ENCODE results near the gene CERKL. TPM values are rescaled to one million over a fixed set of nuclear protein-coding genes. Genes with fewer than 3 reads are reported as not detected.

The CERKL gene
- total and polyA plus RNA-seq, 2 donors from 2014 or later: 7.8 to 8.0 TPM

GRCh38 chr2:181576431-181576830 lies 80.5 kb downstream of the CERKL start:
- H3K36me3 ChIP-seq (ENCODE audit: control insufficient read depth in 2 of 3, insufficient read depth in 3 of 3, low read length in 3 of 3): no peaks in the 10 kb centered on the region
- peaks cover 0 to 8% (median 6%) of the 10 kb centered on the region in 3 donors for H3K4me1 ChIP-seq (ENCODE audit: control insufficient read depth in 2 of 3, insufficient read depth in 2 of 3, low read depth in 1 of 3, low read length in 3 of 3)
- intact Hi-C loops (cut with DNase I): no loop called here
- H3K27me3 ChIP-seq (ENCODE audit: control insufficient read depth, insufficient read depth, low read length): no peaks in the 10 kb centered on the region
- H3K4me3 ChIP-seq (ENCODE audit: low read length in 3 of 3): no peak overlapping the region
- FAIRE-seq (no peak), DNase-seq (no peak)
- no peak overlapping the region for H3K27ac ChIP-seq (ENCODE audit: low read depth in 2 of 2, low read length in 2 of 2)
- no peak overlapping the region for H3K9ac ChIP-seq (ENCODE audit: low read length in 3 of 3)
- TF ChIP-seq CTCF (IDR thresholded peaks at IDR 0.05; ENCODE audit: borderline replicate concordance, extremely low read depth, insufficient read depth): no peak
- H3K9me3 ChIP-seq (ENCODE audit: control insufficient read depth in 2 of 3, insufficient read depth in 1 of 3, low read length in 3 of 3): no peaks in the 10 kb centered on the region

GRCh38 chr2:181575650-181576025 lies 81.3 kb downstream of the CERKL start:
- no peak overlapping the region for H3K4me3 ChIP-seq (ENCODE audit: low read length in 3 of 3)
- H3K9ac ChIP-seq (ENCODE audit: low read length in 3 of 3): no peak overlapping the region
- FAIRE-seq (no peak), DNase-seq (no peak)
- peak overlapping the region in 1 of 2 donors; percentile 28 for H3K27ac ChIP-seq (ENCODE audit: low read depth in 2 of 2, low read length in 2 of 2)
- no peaks in the 10 kb centered on the region for H3K9me3 ChIP-seq (ENCODE audit: control insufficient read depth in 2 of 3, insufficient read depth in 1 of 3, low read length in 3 of 3)
- intact Hi-C loops (cut with DNase I): no loop called here
- peaks cover 0 to 8% (median 6%) of the 10 kb centered on the region in 3 donors for H3K4me1 ChIP-seq (ENCODE audit: control insufficient read depth in 2 of 3, insufficient read depth in 2 of 3, low read depth in 1 of 3, low read length in 3 of 3)
- no peaks in the 10 kb centered on the region for H3K27me3 ChIP-seq (ENCODE audit: control insufficient read depth, insufficient read depth, low read length)
- TF ChIP-seq CTCF (IDR thresholded peaks at IDR 0.05; ENCODE audit: borderline replicate concordance, extremely low read depth, insufficient read depth): no peak
- H3K36me3 ChIP-seq (ENCODE audit: control insufficient read depth in 2 of 3, insufficient read depth in 3 of 3, low read length in 3 of 3): no peaks in the 10 kb centered on the region

GRCh38 chr2:181575024-181575649 lies 81.8 kb downstream of the CERKL start:
- Histone ChIP-seq H3K36me3 (ENCODE audit: control insufficient read depth in 2 of 3, insufficient read depth in 3 of 3, low read length in 3 of 3) (no peaks in the 10 kb centered on the region), H3K27ac (ENCODE audit: low read depth in 2 of 2, low read length in 2 of 2) (peak overlapping the region in 1 of 2 donors; percentile 28), H3K9me3 (ENCODE audit: control insufficient read depth in 2 of 3, insufficient read depth in 1 of 3, low read length in 3 of 3) (no peaks in the 10 kb centered on the region), H3K27me3 (ENCODE audit: control insufficient read depth, insufficient read depth, low read length) (no peaks in the 10 kb centered on the region), H3K4me1 (ENCODE audit: control insufficient read depth in 2 of 3, insufficient read depth in 2 of 3, low read depth in 1 of 3, low read length in 3 of 3) (peaks cover 0 to 8% (median 6%) of the 10 kb centered on the region in 3 donors), H3K4me3 (ENCODE audit: low read length in 3 of 3) (peak overlapping the region in 1 of 3 donors; percentile 14), H3K9ac (ENCODE audit: low read length in 3 of 3) (no peak overlapping the region)
- FAIRE-seq (no peak), DNase-seq (peak in 1 of 5 donors; percentile 23)
- intact Hi-C loops (cut with DNase I): no loop called here
- TF ChIP-seq CTCF (IDR thresholded peaks at IDR 0.05; ENCODE audit: borderline replicate concordance, extremely low read depth, insufficient read depth): no peak

GRCh38 chr2:181574321-181574720 lies 82.6 kb downstream of the CERKL start:
- Histone ChIP-seq H3K9me3 (ENCODE audit: control insufficient read depth in 2 of 3, insufficient read depth in 1 of 3, low read length in 3 of 3) (no peaks in the 10 kb centered on the region), H3K9ac (ENCODE audit: low read length in 3 of 3) (no peak overlapping the region), H3K27me3 (ENCODE audit: control insufficient read depth, insufficient read depth, low read length) (no peaks in the 10 kb centered on the region), H3K36me3 (ENCODE audit: control insufficient read depth in 2 of 3, insufficient read depth in 3 of 3, low read length in 3 of 3) (no peaks in the 10 kb centered on the region), H3K4me1 (ENCODE audit: control insufficient read depth in 2 of 3, insufficient read depth in 2 of 3, low read depth in 1 of 3, low read length in 3 of 3) (peaks cover 0 to 8% (median 6%) of the 10 kb centered on the region in 3 donors), H3K27ac (ENCODE audit: low read depth in 2 of 2, low read length in 2 of 2) (no peak overlapping the region), H3K4me3 (ENCODE audit: low read length in 3 of 3) (no peak overlapping the region)
- no peak for TF ChIP-seq CTCF (IDR thresholded peaks at IDR 0.05; ENCODE audit: borderline replicate concordance, extremely low read depth, insufficient read depth)
- no peak for DNase-seq
- no peak for FAIRE-seq
- intact Hi-C loops (cut with DNase I): no loop called here

All from kidney (tissue), 14 donors.